ENCODE data around the gene XPO4. TPM values are rescaled to one million over a fixed set of nuclear protein-coding genes. Genes with fewer than 3 reads are reported as not detected.

The XPO4 gene
- total RNA-seq, 4 donors from 2014 or later: 8.8 to 25.0 (median 18.6) TPM

- no CpG with 5 or more reads among the region's 22 CpGs for WGBS, 2 donors
These were observed 162.5 kb downstream of the XPO4 start for GRCh38 chr13:20740021-20740420.

GRCh38 chr13:20738616-20739015, 163.9 kb downstream of the XPO4 start:
- Histone ChIP-seq H3K27me3 (no peaks in the 10 kb centered on the region), H3K4me3 (no peak overlapping the region), H3K36me3 (no peaks in the 10 kb centered on the region), H3K4me1 (no peaks in the 10 kb centered on the region), H3K27ac (no peak overlapping the region), H3K9me3 (peaks cover 0 to 5% (median 0%) of the 10 kb centered on the region in 3 donors)
- TF ChIP-seq CTCF (IDR thresholded peaks at IDR 0.05) (no peak), POLR2A (IDR thresholded peaks at IDR 0.05) (no peak)
- 81% methylated on average over 6 of the region's 6 CpGs for WGBS, 2 donors
- DNase-seq: no peak
- intact Hi-C loops (cut with DNase I): no loop called here

More at GRCh38 chr13:20740021-20740420, 162.5 kb downstream of the XPO4 start:
- Histone ChIP-seq H3K36me3 (no peaks in the 10 kb centered on the region), H3K4me1 (no peaks in the 10 kb centered on the region), H3K4me3 (no peak overlapping the region), H3K9me3 (peaks cover 0 to 5% (median 0%) of the 10 kb centered on the region in 3 donors), H3K27me3 (no peaks in the 10 kb centered on the region), H3K27ac (no peak overlapping the region)
- intact Hi-C loops (cut with DNase I): no loop called here
- TF ChIP-seq POLR2A (IDR thresholded peaks at IDR 0.05) (no peak), CTCF (IDR thresholded peaks at IDR 0.05) (no peak)
- no peak for DNase-seq

- DNase-seq: no peak
- Histone ChIP-seq H3K4me1 (no peaks in the 10 kb centered on the region), H3K9me3 (no peaks in the 10 kb centered on the region), H3K4me3 (no peak overlapping the region), H3K36me3 (peaks cover 0 to 6% (median 0%) of the 10 kb centered on the region in 3 donors), H3K27me3 (no peaks in the 10 kb centered on the region), H3K27ac (no peak overlapping the region)
- WGBS, 2 donors: 93 to 95% methylated on average over 24 to 31 of the region's 33 CpGs
- no peak for TF ChIP-seq POLR2A (IDR thresholded peaks at IDR 0.05)
- no peak for TF ChIP-seq CTCF (IDR thresholded peaks at IDR 0.05)
- intact Hi-C loops (cut with DNase I): no loop called here
These were observed 172.6 kb downstream of the XPO4 start for GRCh38 chr13:20729633-20730585.

- Histone ChIP-seq H3K36me3 (peaks cover 0 to 6% (median 0%) of the 10 kb centered on the region in 3 donors), H3K9me3 (no peaks in the 10 kb centered on the region), H3K27ac (no peak overlapping the region), H3K4me3 (no peak overlapping the region), H3K27me3 (no peaks in the 10 kb centered on the region), H3K4me1 (no peaks in the 10 kb centered on the region)
- intact Hi-C loops (cut with DNase I): no loop called here
- TF ChIP-seq CTCF (IDR thresholded peaks at IDR 0.05): no peak
- no peak for TF ChIP-seq POLR2A (IDR thresholded peaks at IDR 0.05)
- no peak for DNase-seq
- 65 to 70% methylated on average over 9 to 13 of the region's 14 CpGs for WGBS, 2 donors
These were observed 173.8 kb downstream of the XPO4 start for GRCh38 chr13:20728579-20729311.

GRCh38 chr13:20727856-20728255, 174.7 kb downstream of the XPO4 start:
- no peak for DNase-seq
- H3K27ac ChIP-seq: no peak overlapping the region
- no peak overlapping the region for H3K4me3 ChIP-seq
- H3K9me3 ChIP-seq: no peaks in the 10 kb centered on the region
- no peaks in the 10 kb centered on the region for H3K27me3 ChIP-seq
- H3K36me3 ChIP-seq: peaks cover 0 to 6% (median 0%) of the 10 kb centered on the region in 3 donors
- TF ChIP-seq CTCF (IDR thresholded peaks at IDR 0.05) (no peak), POLR2A (IDR thresholded peaks at IDR 0.05) (no peak)
- intact Hi-C loops (cut with DNase I): no loop called here
- no peaks in the 10 kb centered on the region for H3K4me1 ChIP-seq
- 67 to 98% methylated on average over 5 to 6 of the region's 6 CpGs for WGBS, 2 donors
